Neural progenitor cell (in vitro differentiated cells): ENCODE results near the gene ZNF326.

Experiments used
- EZH2phosphoT487 ChIP-seq: fragments of 200-600 bp; sonication (generic); IDR thresholded peaks from 2 replicates; pipeline ENCODE4 v1.6.1; 2017; ENCODE audit warnings: antibody characterized with exemption
- TF ChIP-seq, protein P1 (sequence below): fragments of 200-600 bp; sonication (generic); IDR thresholded peaks from 2 replicates; pipeline ENCODE4 v1.5.1; 2017; ENCODE audit warnings: antibody characterized with exemption, mild to moderate bottlenecking

DNA sequence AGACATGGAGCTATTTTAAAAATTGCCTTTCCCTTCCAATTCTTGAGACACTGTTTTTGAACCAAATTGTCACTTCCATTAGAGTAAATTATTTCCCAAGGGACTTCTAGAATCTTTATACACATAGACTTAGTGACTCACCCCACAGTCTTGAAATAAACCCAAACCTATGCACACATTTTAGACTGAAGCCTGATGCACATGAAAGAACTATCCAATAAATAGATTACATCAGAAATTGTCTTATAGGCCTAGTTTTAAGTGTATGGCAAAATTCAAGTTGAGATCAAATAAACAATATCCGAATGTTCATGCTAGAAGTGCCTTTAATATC lies 32.2 kb upstream of the ZNF326 start:
- TF ChIP-seq, protein P1, sequence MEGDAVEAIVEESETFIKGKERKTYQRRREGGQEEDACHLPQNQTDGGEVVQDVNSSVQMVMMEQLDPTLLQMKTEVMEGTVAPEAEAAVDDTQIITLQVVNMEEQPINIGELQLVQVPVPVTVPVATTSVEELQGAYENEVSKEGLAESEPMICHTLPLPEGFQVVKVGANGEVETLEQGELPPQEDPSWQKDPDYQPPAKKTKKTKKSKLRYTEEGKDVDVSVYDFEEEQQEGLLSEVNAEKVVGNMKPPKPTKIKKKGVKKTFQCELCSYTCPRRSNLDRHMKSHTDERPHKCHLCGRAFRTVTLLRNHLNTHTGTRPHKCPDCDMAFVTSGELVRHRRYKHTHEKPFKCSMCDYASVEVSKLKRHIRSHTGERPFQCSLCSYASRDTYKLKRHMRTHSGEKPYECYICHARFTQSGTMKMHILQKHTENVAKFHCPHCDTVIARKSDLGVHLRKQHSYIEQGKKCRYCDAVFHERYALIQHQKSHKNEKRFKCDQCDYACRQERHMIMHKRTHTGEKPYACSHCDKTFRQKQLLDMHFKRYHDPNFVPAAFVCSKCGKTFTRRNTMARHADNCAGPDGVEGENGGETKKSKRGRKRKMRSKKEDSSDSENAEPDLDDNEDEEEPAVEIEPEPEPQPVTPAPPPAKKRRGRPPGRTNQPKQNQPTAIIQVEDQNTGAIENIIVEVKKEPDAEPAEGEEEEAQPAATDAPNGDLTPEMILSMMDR = no peak
- no peak for TF ChIP-seq EZH2phosphoT487
